Measurements from ENCODE around the gene ZNF669.

The ZNF669 gene

DNA sequence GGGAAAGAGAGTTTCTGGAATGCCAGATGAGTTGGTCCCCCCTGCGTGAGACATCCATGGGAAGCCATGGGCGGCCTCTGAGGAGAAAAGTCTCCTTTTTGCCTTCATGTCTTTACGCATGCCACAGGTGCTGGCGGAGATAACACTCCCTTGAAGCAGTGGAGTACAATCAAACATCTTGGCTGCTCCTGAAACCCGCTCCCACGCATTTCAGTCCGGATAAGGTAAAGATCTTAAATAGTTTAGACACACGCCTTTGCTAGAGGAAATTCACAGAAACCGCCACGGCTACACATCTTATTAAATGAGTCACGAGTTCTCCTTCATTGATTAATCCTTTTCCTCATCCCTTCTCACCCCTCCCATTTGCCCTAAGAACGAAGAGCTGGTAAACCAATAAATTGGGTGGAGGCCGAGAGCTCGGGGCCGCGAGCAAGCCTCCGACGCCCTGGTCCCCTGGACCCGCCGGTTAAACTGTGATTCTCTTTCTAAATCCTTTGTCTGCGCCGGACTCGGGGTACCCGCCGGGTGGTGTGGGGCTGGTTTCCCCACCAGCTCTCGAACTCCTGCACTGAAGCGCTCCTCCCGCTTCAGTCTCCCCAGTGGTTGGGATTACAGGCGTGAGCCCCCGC is 6.6 kb upstream of the ZNF669 start:
- no peak for DNase-seq

DNA sequence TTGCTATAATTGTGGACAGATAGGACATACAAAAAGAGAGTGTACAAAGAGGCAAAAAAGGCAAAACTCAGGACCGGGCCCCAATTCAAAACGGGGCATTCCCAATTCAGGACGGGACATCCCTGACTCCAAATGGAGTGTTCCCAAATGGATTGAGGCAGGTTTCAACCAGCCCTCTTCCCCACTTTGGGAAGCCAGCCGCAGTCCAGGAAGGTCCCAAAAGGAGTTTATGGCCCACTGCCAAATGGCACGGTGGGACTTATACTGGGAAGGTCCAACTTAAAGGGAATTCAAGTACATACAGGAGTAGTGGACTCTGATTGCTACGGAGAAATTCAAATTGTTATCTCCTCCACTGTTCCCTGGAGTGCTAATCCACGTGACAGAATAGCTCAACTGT is 3.5 kb upstream of the ZNF669 start:
- no peak for DNase-seq

DNA sequence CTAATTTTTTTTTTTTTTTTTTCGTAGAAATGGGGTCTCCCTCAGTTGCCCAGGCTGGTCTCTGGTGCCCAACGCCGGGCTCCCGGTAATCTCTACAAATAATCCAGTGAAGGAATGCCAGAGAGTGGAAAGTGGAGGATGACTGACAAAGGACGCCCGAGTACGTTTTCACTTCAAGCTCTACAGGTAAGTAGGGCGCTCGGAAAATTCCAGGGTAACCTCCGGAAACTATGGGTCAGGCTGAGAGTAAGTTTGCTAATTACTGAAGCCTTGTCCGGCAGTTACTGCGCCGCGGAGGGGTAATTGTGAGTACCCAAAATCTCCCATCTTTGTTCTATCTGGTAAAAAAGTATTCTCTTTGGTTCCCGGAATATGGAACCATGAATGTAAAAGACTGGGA is 1.8 kb upstream of the ZNF669 start:
- no peak for DNase-seq

DNA sequence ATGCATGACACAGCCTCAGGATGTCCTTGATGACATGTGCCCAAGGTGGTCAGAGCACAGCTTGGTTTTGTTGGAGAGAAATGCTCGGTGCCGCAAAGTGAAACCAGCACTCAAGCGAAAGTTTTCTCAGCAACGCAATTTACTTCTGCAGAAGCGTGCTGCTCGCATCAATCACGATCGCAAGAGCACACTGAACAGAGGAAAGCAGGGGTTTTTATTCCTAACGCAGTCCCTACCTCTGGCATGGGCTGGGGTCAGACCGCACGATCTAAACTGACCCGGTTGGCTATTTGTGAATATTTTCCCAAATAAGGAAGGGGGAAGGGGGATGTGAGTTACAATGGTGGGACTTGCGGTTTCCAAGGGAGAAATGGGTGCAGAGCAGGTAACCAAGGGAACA is 809 bp upstream of the ZNF669 start:
- DNase-seq: no peak

DNA sequence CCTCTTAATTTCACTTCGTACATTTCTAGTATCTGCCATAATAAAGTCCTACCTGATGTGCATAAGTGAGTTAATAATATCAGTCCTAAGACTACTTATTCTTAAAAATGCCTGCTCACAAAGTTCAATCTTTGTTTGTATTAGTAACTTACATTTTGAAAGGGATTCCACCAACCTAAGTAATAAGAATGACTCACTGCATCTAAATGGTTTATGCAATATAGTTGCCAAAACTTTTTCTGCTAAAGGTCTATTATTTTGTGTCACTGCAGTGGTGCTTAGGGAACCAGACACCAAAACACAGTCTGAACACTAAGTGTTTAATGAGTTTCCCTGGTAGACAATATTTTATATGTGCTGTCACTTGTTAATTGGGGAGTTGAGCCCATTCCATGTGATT is 1.8 kb downstream of the ZNF669 start:
- no peak for DNase-seq

DNA sequence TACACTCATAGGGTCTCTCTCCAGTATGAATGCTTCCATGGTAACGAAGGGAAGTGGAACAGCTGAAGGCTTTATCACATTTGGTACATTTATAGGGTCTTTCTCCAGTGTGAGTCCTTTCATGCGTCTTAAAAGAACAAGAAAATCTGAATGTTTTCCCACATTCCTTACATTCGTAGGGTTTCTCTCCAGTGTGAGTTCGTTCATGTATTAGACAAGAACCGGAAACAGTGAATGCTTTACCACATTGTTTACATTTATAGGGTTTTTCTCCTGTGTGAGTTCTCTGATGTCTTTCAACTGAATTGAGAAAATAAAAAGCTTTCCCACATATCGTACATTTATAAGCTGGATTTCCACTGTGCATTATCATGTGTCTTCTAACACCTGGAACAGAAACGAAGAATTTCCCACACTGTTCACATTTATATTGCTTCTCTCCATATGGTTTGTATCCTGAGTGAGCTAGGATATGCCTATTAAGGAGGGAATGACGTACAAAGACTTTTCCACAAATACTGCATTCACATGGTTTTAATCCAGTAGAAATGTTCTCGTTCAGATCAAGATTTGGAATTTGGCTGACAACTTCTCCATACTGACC is 3.4 kb downstream of the ZNF669 start:
- no peak for DNase-seq

DNA sequence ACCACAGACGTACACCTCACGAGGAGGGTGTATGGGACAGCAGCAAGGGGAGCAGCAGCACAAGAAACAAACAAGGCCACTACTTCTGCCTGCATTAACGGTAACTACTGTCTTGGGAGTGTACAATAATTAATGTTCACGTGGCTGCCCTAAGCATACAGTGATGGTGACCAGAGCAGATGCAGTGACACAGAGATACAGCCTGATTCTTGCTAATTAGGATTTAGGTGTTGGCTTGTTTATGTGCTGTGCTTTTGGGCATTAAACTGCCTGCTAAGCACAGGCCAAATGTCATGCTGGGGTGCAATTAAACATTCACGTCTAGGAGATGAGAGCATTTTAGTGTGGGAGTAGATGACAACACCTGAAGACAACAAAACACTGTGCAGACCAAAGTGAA is 7.2 kb downstream of the ZNF669 start:
- DNase-seq: no peak

DNA sequence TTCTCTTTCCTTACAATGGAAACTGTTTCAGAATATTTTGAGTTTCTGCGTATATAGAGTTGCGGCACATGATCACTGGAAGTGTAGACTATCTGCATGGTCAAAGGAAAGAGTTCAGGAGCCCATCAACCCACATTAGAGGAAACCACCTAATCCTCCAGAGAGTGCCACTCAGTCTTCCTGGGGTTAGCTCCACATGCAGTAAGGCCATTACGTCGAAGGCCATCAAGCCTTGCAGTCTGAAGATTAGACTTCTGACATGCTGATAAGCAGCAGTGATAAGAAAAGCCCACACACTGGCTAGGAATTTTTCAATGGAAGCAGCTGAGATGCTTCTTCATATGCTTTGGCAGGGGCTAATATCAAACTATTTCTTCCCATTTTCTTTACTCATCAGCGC is 7.6 kb downstream of the ZNF669 start:
- DNase-seq: no peak

DNA sequence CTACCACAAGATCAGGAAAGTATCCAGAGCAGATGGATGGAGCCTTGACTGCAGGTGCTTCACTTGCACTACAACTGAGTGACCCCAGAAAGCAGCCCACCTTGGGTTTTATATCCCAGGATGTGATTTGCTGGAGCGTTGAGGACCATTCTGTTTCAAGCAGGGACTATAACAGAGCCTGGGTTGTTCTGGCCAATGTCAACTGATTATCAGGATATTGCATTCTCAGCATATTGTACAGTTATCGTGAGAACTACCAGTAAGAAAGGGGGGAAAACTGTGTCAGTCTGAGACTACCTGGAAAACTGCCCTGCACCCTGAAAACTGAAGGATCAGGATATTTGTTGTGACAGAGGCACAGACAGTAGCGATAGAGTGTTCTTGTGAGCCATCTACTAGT is 8.0 kb downstream of the ZNF669 start:
- DNase-seq: no peak

DNA sequence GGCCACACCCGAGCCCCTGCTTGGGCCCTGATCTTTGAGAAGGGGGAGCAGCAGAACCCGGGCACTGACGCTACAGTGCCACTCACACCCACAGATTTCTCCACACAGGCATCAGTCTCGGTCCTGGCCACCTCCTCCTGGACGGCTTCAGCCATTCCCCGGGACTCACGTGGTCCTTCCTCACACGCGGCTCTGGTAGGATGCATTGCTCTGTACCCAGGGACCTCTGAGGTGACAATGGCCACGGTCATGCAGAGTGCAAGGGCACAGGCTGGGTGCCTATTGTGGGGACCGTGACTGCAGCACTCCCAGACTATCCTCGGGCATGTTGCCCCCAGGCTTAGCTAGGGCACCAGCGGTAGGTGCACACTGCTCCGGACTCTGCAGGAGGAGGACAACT is 13.7 kb downstream of the ZNF669 start:
- DNase-seq: no peak

DNA sequence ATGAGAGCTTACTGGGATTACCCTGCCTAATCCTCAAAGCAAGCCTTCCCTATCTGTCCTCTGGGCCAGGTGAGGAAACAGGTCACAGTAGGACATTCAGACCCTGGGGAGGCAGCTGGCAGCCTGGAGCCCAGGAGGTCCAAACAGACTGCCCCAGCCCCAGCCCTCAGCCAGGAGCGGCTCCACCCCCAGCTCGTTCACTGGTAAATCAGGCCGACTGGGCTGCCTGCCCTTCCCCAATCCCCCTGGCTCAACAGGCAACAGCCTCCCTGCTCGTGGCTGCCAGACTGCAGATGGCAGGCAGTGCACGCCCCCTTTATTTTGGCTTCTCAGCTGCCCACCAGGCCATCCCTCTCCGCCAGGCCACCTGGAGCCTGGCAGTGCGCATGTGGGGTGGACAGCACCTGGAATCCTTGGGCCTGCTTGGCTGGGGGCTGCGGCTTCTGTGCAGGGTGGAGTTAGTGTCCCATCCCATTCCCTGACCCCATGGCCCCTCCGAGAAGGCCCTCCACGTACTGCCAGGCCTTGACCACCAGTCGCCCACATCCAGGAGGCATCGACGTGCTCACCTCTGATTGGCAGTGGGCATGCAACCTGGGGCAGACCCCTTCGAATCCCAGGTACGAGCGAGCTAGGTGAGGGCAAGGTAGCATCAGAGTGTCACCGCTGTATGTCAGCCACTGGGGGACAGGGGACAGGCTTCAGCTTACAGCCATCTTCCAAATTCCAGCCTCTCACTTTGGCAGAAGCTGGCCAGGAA is 14.4 kb downstream of the ZNF669 start:
- no peak for DNase-seq

DNA sequence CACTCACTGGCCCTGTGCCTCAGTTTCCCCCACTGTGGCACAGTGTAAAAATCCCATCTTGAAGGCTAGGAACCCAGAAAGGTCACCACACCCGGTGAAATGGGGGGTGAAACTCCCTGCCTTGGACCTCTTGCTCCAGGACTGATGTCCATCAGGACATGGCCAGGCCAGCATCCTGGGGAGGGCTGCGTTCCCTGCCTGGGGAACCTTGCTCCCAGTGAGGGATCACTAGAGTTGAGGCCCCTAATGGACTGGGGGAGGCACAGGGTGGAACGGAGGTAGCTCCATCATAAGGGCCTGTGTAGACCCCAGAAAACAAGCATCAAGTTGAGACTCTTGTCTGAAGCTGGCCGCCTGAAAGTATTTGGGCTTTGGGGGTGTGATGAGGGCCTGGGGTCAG is 15.2 kb downstream of the ZNF669 start:
- DNase-seq: no peak

DNA sequence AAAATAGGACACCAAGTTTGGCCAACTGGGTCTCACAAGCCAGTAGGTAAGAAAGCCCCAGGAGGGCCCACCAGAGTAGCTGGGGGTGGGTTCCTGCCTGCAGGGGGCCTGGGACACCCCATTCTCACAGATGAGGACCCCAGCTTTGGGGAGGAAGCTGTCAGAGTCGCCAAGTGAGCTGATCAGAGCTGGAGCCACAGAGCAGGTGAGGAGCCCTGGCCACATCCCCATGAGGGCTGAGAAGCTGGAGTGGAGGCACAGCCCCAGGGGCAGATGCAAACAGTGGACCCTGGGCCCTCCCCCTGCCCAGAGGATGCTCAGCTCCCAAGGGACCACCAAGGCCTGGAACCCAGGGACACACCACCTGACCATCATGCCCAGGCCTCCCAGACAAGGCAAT is 16.9 kb downstream of the ZNF669 start:
- no peak for DNase-seq

DNA sequence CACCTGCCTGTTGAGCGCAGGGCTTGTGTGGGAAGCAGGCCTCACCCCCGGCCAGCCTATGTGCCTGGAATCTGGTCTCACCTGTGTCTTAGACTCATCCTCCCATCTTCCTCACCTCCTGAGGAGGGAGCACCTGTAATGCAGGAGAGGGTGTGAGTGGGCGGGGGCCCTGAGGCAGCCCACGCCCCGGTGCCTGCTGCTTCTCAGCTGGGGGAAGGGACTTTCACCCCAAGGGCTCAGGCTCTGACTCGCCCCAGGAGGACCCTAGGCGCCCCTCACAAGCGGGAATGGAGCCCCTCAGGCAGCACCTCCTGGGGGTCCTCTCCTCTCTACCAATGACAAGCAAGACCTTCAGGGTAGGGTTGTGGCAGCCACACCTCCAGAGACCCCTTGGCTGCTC is 18.8 kb downstream of the ZNF669 start:
- no peak for DNase-seq

DNA sequence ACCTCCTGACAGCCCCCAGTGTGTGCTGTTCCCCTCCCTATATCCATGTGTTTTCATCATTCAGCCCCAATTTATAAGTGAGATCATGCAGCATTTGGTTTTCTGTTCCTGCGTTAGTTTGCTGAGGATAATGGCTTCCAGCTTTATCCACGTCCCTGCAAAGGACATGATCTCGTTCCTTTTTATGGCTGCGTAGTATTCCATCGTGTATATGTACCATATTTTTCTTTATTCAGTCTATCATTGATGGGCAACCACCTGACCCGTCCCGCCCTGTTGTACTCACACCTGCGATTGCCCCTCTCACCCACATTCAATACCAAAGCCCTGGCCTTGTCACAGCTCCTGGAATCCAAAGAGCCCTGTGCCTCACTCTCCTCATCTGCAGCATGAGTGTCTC is 19.4 kb downstream of the ZNF669 start:
- DNase-seq: no peak

DNA sequence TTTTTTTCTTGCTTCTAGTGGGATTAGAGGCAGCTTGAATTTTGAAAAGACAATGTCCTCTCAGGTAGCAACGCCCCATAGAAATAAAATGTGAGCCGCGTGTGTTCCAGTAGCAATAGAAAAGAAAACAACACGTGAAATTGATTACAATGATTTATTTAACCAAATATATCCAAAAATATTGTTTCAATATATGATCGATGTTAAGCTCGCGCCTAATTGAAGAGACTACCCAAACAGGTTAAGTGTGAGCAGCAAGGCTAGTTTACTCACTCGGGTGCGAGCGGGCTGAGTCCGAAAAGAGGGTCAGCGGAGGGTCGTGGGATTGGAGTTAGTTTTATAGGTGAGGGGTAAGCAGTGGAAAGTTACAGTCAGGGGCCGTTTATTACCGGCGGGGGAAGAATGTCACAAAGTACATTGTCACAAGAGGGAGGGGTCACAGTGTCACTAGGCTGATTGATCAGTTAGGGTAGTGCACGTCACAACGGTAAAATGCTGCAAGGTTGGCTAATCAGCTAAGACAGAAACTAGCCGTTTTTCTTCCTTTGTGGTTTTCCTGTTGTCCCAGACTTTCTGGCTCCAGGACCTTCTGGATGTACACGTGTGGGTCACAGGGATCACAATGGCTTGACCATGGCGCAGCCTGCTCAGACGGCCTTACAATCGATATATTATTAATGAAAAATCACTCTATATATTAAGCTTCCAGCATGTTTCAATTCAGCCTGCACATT is 24.8 kb downstream of the ZNF669 start:
- no peak for DNase-seq

DNA sequence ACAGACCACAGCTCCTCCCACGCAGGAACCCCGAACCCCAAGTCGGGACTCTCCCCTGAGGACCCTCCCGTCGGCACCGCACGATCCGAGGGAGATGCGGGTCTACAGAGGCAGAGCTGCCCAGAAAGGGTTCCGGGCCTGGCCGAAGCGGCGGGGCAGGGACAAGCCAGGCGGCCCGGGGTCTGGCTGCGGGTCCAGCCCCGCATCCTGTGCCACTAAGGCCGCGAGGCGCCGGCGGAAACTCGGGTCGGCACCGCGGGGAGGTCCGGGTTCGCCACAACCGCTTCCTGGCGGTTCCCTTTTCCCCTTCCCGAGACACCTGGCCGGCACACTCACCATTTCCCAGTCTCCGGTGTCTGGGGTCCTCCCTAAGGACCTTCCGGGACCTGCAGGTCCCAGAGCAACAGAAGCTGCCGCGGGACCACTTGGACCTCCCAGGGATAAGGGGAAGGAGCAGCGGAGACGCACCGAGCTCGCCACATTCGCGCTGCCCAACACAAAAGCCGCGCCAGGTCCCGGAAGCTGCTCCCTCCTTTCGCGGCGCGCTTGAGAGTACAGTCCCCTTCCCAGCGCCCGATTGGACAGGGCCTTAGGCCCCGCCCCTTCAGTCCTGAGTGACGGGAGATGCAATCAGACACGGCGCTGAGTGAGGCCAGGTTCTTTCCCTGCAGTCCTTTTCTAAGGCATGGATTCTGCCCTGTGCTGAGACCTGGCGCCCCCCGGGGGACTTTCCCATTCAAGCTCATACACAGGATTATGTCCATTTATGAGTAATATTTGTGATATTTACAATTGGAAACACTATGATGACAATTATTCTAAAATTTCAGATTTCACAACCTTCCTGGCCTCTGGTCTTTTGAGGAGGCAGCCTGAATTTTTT is 25.7 kb downstream of the ZNF669 start, which contains the start of gene ZNF670:
TSS of gene ZNF670 (minus strand) at position 554 of the 883 bp plus-strand sequence. CDS start at position 339, 215 bp downstream.
- DNase-seq: peak; percentile 81

DNA sequence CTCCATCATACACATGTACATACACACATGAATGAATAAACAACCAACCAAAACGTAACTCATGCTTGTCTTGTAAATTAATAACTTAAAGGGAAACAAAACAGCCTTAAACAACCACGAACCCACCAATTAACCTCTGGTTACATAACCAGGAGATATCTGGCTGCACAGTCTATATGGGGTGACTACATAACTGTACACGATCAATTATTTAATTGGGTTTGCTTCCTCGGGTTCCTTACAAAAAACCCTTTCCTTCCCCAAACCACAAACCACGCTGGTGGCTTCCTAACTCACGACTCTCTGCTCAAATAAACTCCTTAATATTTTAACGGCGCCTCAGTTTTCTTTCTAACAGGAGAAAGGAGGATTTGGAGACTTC is 26.3 kb downstream of the ZNF669 start:
- no peak for DNase-seq

DNA sequence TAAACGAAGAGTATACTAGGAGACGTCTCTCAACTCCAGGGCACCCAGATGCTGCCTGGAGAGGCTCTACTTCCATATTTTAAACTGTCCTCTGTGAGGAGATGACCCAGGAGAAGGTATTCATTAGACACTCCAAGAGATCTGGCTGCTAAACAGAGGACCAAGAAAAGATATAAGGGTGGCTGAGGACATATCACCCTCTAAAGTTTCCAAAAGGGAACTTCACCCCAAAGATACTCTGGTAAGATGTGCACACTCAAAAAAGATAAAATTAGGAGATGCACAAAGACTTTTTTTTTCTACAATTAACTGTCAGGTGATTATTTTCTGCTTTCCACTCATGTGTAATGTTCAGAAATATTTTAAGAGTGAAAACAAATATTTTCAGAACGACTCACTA is 26.9 kb downstream of the ZNF669 start:
- DNase-seq: no peak

DNA sequence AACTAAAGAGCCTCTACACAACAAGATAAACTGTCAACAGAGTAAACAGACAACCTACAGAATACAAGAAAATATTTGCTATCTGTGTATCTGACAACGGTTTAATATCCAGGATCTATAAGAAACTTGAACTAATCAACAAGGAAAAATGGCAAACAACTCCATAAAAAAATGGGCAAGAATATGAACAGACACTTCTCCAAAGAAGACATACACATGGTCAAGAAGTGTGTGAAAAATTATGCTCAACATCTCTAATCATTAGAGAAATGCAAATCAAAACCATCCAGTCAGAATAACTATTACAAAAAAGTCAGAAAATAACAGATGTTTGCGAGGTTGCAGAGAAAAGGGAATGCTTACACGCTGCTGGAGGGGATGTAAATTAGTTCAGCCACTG is 33.5 kb downstream of the ZNF669 start:
- DNase-seq: no peak

DNA sequence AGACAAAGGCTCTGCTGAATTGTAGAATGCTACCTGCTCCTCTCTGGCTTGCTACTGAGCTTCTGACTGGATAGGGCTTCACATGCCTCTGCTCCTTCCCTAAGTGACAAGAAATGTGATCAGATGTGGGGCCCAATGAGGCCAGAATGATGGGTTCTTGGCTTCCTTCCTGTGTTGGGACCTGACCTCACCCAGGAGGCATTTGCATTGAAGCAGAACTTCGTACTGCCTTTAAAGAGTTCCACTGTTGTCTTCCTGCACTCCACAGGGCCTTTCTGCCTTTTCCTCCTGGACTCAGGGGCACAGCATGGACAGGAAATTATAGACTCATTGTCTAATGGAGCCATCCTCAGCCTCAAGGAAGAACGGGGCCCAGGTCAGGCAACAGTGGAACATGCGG is 39.9 kb downstream of the ZNF669 start:
- no peak for DNase-seq

DNA sequence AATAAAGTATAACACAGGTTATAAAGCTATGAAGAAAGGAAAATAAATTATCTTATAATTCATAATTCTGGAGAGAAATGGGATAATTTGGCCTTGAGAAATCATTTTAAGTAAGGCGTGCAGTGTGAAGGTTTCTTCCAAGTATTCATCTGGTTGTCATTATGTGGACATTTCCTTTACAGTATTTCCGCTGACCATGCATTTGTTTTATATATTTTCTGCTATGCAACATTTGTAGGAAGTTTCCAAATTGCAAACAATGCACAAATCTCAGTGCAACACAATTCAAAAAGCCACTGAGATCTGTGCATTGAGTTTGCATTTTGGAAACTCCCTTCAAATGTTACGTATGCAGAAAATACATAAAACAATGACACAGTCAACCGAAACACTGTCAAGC is 43.4 kb downstream of the ZNF669 start:
- DNase-seq: no peak

DNA sequence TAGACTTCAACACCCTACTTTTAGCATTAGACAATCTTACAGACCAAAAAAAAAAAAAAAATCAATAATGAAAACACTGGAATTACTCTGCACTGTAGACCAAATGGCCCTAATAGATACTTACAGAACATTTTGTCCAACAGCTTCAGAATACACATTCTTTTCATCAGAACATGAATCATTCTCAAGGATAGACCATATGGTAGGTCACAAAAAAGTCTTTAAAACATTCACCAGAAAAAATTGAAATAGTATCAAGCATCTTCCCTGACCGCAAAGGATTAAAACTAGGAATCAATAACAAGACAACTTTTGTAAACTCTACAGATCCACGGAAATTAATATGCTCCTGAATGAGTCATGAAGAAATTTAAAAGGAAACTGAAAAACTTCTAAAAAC is 48.1 kb downstream of the ZNF669 start:
- DNase-seq: no peak
